Endodermal cell (in vitro differentiated cells): ENCODE data around the gene CTU1. TPM values are rescaled to one million over a fixed set of nuclear protein-coding genes. Genes with fewer than 3 reads are reported as not detected.

ENCODE experiments used
- DNase-seq: peaks from one replicate; pipeline ENCODE4 v3.0.0-alpha.2; 2017
- H3K27ac ChIP-seq: 2 replicates; pipeline ENCODE4 v1.5.1; 2013; ENCODE audit warnings: mild to moderate bottlenecking, low read depth, low read length, moderate library complexity
- H3K27me3 ChIP-seq: 2 replicates; pipeline ENCODE4 v1.6.1; 2013; ENCODE audit warnings: mild to moderate bottlenecking, low read length, moderate library complexity; ENCODE audit not compliant: insufficient read depth, control insufficient read depth, poor library complexity, severe bottlenecking
- H3K36me3 ChIP-seq: 2 replicates; pipeline ENCODE4 v1.7.0; 2013; ENCODE audit warnings: mild to moderate bottlenecking, low read length, moderate library complexity; ENCODE audit not compliant: control insufficient read depth, insufficient read depth
- H3K4me1 ChIP-seq: one replicate; pipeline ENCODE4 v1.7.0; 2013; ENCODE audit warnings: low read length; ENCODE audit not compliant: control insufficient read depth, insufficient read depth
- H3K4me3 ChIP-seq: 2 replicates; pipeline ENCODE4 v1.5.1; 2013; ENCODE audit warnings: mild to moderate bottlenecking, low read length, moderate library complexity
- H3K9ac ChIP-seq: 2 replicates; pipeline ENCODE4 v1.6.1; 2013; ENCODE audit warnings: mild to moderate bottlenecking, low read length, moderate library complexity; ENCODE audit not compliant: poor library complexity, severe bottlenecking; ENCODE audit errors: extremely low read depth
- H3K9me3 ChIP-seq: 2 replicates; pipeline ENCODE4 v1.6.1; 2013; ENCODE audit warnings: mild to moderate bottlenecking, low read length, moderate library complexity; ENCODE audit not compliant: control insufficient read depth
- H3K27ac Mint-ChIP-seq: 2 replicates; pipeline ENCODE4 v1.8.0; 2020; ENCODE audit warnings: mixed read lengths
- H3K27me3 Mint-ChIP-seq: 2 replicates; pipeline ENCODE4 v1.8.0; 2021; ENCODE audit warnings: mild to moderate bottlenecking, mixed read lengths; ENCODE audit not compliant: insufficient read depth
- H3K36me3 Mint-ChIP-seq: 2 replicates; pipeline ENCODE4 v1.8.0; 2020; ENCODE audit warnings: low read depth, mixed read lengths
- H3K4me1 Mint-ChIP-seq: 2 replicates; pipeline ENCODE4 v1.8.0; 2020; ENCODE audit warnings: mixed read lengths
- H3K4me3 Mint-ChIP-seq: 2 replicates; pipeline ENCODE4 v1.8.0; 2020; ENCODE audit warnings: mild to moderate bottlenecking, moderate library complexity, mixed read lengths
- H3K9me3 Mint-ChIP-seq: 2 replicates; pipeline ENCODE4 v1.8.0; 2020; ENCODE audit warnings: mild to moderate bottlenecking, mixed read lengths
- WGBS, 2 experiments: methylation state at CpG; one replicate each; pipeline versions ENCODE4 v1.1.5 to v1.1.7; 2013; ENCODE audit warnings: missing lambda C conversion rate in 2 of 2, mixed read lengths in 1 of 2; ENCODE audit not compliant: insufficient coverage in 1 of 2, insufficient read length in 1 of 2; 5-methylcytosine and 5-hydroxymethylcytosine counted together
- total RNA-seq, 2 donors: library from RNA; stranded (reverse); fragmentation: NEBNext Ultra II Directional in 1 of 2; extraction: Animal tissue kit (Norgen Biotek cat#: 25700) in 1 of 2; gene quantifications; 2 replicates in 1 of 2; 3 replicates in 1 of 2; pipeline ENCODE4 v1.2.1, GENCODE V29; 2021
- TF ChIP-seq, protein P1 (sequence below): fragments of 200-600 bp; sonication (generic); conservative IDR thresholded peaks from 2 replicates; pipeline ENCODE4 v1.5.0; 2021; ENCODE audit warnings: antibody characterized with exemption, mild to moderate bottlenecking

Gene CTU1
- total RNA-seq, 2 donors from 2014 or later: 5.1 to 5.7 TPM

DNA sequence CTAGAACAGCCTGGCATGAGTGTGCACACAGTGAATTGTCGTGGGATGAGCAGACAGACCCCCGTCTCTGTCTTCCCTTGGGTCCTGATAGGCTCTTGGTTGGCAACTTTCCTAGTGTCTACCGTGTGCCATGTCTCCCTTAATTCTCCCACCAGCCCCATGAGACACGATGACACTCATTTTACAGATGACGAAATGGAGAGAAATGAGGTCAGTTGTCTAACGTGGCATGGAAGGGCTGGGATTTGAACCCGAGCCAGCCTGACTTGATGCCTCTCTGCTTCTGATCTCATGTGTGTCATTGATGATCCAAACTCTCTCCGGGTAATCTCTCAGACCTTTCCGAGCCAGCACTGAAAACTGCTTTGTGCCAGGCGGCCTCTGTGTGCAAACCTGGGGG lies 17.1 kb downstream of the CTU1 start:
- whole genome bisulfite sequencing, 2 experiments: 92 to 96% methylated on average over 8 to 10 of the region's 10 CpGs
- H3K4me3 ChIP-seq: no peak overlapping the region
- Mint-ChIP-seq H3K36me3 (no peaks in the 10 kb centered on the region), H3K27me3 (peaks cover 11% of the 10 kb centered on the region), H3K27ac (no peak overlapping the region), H3K4me3 (no peak overlapping the region), H3K4me1 (peaks cover 18% of the 10 kb centered on the region), H3K9me3 (no peaks in the 10 kb centered on the region)
- no peaks in the 10 kb centered on the region for H3K27me3 ChIP-seq
- no peaks in the 10 kb centered on the region for H3K9me3 ChIP-seq
- no peak overlapping the region for H3K9ac ChIP-seq
- no peaks in the 10 kb centered on the region for H3K4me1 ChIP-seq
- H3K36me3 ChIP-seq: no peaks in the 10 kb centered on the region
- no peak overlapping the region for H3K27ac ChIP-seq
- no peak for DNase-seq
- TF ChIP-seq, protein P1, sequence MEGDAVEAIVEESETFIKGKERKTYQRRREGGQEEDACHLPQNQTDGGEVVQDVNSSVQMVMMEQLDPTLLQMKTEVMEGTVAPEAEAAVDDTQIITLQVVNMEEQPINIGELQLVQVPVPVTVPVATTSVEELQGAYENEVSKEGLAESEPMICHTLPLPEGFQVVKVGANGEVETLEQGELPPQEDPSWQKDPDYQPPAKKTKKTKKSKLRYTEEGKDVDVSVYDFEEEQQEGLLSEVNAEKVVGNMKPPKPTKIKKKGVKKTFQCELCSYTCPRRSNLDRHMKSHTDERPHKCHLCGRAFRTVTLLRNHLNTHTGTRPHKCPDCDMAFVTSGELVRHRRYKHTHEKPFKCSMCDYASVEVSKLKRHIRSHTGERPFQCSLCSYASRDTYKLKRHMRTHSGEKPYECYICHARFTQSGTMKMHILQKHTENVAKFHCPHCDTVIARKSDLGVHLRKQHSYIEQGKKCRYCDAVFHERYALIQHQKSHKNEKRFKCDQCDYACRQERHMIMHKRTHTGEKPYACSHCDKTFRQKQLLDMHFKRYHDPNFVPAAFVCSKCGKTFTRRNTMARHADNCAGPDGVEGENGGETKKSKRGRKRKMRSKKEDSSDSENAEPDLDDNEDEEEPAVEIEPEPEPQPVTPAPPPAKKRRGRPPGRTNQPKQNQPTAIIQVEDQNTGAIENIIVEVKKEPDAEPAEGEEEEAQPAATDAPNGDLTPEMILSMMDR: no peak

DNA sequence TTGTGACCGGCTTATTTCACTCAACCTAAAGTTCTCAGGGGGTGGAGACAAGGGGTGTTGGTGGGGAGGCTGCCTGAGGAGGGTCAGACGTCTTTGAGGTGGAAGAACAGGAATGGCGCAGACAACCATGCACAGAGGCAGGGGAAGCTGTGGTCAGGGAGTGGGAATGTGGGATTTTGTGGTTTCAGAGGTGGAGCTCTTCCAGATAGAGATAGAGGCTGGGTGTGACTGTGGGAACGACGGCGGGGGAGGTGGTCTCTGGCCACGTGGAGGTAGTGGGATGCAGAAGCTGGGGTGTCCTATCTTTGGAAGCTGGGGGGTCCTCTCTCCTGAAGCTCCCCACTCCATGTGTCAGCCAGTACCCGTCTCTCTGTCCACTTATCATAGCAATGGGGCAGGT lies 17.7 kb downstream of the CTU1 start:
- no peak overlapping the region for H3K27ac Mint-ChIP-seq
- TF ChIP-seq, protein P1: no peak

DNA sequence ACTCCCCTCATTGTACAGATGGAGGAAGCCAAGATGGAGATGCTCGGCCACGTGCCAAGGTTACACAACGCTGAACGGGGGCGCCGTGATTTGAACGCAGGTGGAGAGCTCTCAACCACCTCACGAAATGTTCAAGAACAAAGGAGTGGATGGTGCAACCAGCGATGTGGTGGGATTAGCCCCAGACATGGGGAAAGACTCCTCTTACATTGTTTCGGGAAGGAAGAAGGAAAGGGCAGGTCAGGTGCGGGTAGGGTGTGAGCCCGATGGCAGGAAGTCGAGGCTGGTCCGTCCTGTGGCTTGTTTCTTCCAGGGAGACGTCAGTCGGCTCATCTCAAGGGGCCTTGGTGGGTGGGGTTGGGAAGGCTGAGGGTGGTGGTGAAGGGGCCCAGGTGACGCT lies 18.4 kb downstream of the CTU1 start:
- Mint-ChIP-seq H3K4me1 (peaks cover 18% of the 10 kb centered on the region), H3K4me3 (no peak overlapping the region), H3K36me3 (no peaks in the 10 kb centered on the region), H3K9me3 (no peaks in the 10 kb centered on the region), H3K27ac (no peak overlapping the region), H3K27me3 (peaks cover 11% of the 10 kb centered on the region)
- Histone ChIP-seq H3K27ac (no peak overlapping the region), H3K27me3 (no peaks in the 10 kb centered on the region), H3K36me3 (no peaks in the 10 kb centered on the region), H3K4me1 (no peaks in the 10 kb centered on the region), H3K9me3 (no peaks in the 10 kb centered on the region), H3K4me3 (no peak overlapping the region), H3K9ac (no peak overlapping the region)
- TF ChIP-seq, protein P1: no peak
- 97 to 98% methylated on average over 11 to 17 of the region's 17 CpGs for WGBS, 2 experiments
- DNase-seq: no peak

More for the DNA sequence above, 17.7 kb downstream of the CTU1 start:
- no peak overlapping the region for H3K4me3 ChIP-seq
- H3K9ac ChIP-seq: no peak overlapping the region
- no peaks in the 10 kb centered on the region for H3K27me3 ChIP-seq
- Mint-ChIP-seq H3K36me3 (no peaks in the 10 kb centered on the region), H3K9me3 (no peaks in the 10 kb centered on the region), H3K27me3 (peaks cover 11% of the 10 kb centered on the region), H3K4me1 (peaks cover 18% of the 10 kb centered on the region), H3K4me3 (no peak overlapping the region)
- no peaks in the 10 kb centered on the region for H3K36me3 ChIP-seq
- H3K27ac ChIP-seq: no peak overlapping the region
- 90 to 93% methylated on average over 4 of the region's 8 CpGs for WGBS, 2 experiments
- DNase-seq: no peak
- H3K9me3 ChIP-seq: no peaks in the 10 kb centered on the region
- no peaks in the 10 kb centered on the region for H3K4me1 ChIP-seq
